Measurements from ENCODE around the gene PPARG. TPM values are rescaled to one million over a fixed set of nuclear protein-coding genes. Genes with fewer than 3 reads are reported as not detected.

The PPARG gene
- total RNA-seq, 1 experiment from 2014 or later, result 71.6 TPM

DNA sequence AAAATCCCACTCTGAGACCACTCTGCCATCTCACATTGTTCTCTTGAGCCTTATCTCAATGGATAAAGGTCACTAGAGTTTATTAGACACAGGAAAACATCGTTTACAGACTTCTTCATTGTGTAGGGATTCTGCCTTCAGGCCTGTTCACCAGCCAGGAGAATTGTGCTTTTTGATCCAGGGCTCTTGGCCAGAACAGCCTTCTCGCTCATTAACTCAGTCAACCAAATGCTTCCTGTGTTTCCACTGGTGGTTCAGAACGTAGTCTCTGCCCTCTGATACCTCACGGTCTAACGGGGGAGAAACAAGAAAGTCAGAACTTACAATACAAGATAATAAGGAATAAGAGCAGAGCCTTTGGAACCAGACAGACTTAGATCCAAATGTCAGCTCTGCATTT, 141.2 kb downstream of the PPARG start:
- no peak overlapping the region for H3K9ac ChIP-seq (ENCODE audit: low read length)
- no TSS peak for BruUV-seq (replicated peaks)
- H3K27me3 ChIP-seq (ENCODE audit: insufficient read depth, low read length), result no peaks in the 10 kb centered on the region
- H3K9me2 ChIP-seq (ENCODE audit: insufficient read depth), result no peaks in the 10 kb centered on the region
- H3K4me3 ChIP-seq (replicated peaks in 1 of 2; ENCODE audit: low read depth in 1 of 2, low read length in 2 of 2), result no peak overlapping the region
- RAD21 ChIA-PET (ENCODE audit: low non-redundant PET in 1 of 2, low total read pairs in 2 of 2, uncharacterized antibody in 2 of 2, unreplicated experiment in 2 of 2), result no interaction called here
- POLR2A ChIA-PET, result no interaction called here
- no peaks in the 10 kb centered on the region for H3K9me3 ChIP-seq (ENCODE audit: control insufficient read depth in 1 of 2, insufficient read depth in 1 of 2, low read depth in 1 of 2, low read length in 2 of 2)
- CTCF ChIA-PET, result no interaction called here
- no peak overlapping the region for H3K4me2 ChIP-seq (ENCODE audit: low read length)
- H3K27ac ChIP-seq (ENCODE audit: low read depth, low read length), result no peak overlapping the region
- ATAC-seq (no peak), DNase-seq (ENCODE audit: low read depth, low spot score) (no peak)
- intact Hi-C loops (cut with micrococcal nuclease), result no loop called here
- peaks cover 0 to 9% of the 10 kb centered on the region in 2 experiments; a peak in 1 of 4 replicates for H3K4me1 ChIP-seq (ENCODE audit: control insufficient read depth in 1 of 2, insufficient read depth in 2 of 2, low read length in 2 of 2)
- TF ChIP-seq REST (IDR thresholded peaks at IDR 0.05; ENCODE audit: low read depth), result no peak
- no peak for TF ChIP-seq RAD21 (IDR thresholded peaks at IDR 0.05; ENCODE audit: low read depth)
- no peak for TF ChIP-seq SRF (IDR thresholded peaks at IDR 0.05; ENCODE audit: low read depth)
- TF ChIP-seq TCF7L2 (IDR thresholded peaks at IDR 0.05; ENCODE audit: borderline replicate concordance, extremely low read depth, insufficient read depth, insufficient read length), result no peak
- TF ChIP-seq SP1 (IDR thresholded peaks at IDR 0.05; ENCODE audit: low read depth), result no peak
- no peak for TF ChIP-seq ATF3 (IDR thresholded peaks at IDR 0.05)
- no peaks in the 10 kb centered on the region for H3K79me2 ChIP-seq (ENCODE audit: insufficient read depth, low read length)
- no peaks in the 10 kb centered on the region for H4K20me1 ChIP-seq (ENCODE audit: insufficient read depth)
- no peaks in the 10 kb centered on the region for H3K36me3 ChIP-seq (ENCODE audit: control insufficient read depth in 1 of 2, insufficient read depth in 2 of 2, low read length in 2 of 2)
- H2AFZ ChIP-seq (ENCODE audit: low read depth, low read length, poor library complexity, severe bottlenecking), result no peak overlapping the region

DNA sequence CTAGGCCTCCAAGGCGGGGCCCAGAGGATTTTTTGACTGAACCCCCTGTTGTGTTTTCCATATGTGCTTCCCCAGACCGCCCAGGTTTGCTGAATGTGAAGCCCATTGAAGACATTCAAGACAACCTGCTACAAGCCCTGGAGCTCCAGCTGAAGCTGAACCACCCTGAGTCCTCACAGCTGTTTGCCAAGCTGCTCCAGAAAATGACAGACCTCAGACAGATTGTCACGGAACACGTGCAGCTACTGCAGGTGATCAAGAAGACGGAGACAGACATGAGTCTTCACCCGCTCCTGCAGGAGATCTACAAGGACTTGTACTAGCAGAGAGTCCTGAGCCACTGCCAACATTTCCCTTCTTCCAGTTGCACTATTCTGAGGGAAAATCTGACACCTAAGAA, 145.0 kb downstream of the PPARG start:
- Histone ChIP-seq H4K20me1 (ENCODE audit: insufficient read depth) (no peaks in the 10 kb centered on the region), H3K4me1 (ENCODE audit: control insufficient read depth in 1 of 2, insufficient read depth in 2 of 2, low read length in 2 of 2) (no peaks in the 10 kb centered on the region; a peak in 1 of 4 replicates), H3K79me2 (ENCODE audit: insufficient read depth, low read length) (no peaks in the 10 kb centered on the region), H3K36me3 (ENCODE audit: control insufficient read depth in 1 of 2, insufficient read depth in 2 of 2, low read length in 2 of 2) (no peaks in the 10 kb centered on the region), H3K9ac (ENCODE audit: low read length) (no peak overlapping the region), H3K9me2 (ENCODE audit: insufficient read depth) (no peaks in the 10 kb centered on the region), H3K27me3 (ENCODE audit: insufficient read depth, low read length) (no peaks in the 10 kb centered on the region), H3K4me3 (replicated peaks in 1 of 2; ENCODE audit: low read depth in 1 of 2, low read length in 2 of 2) (no peak overlapping the region), H3K9me3 (ENCODE audit: control insufficient read depth in 1 of 2, insufficient read depth in 1 of 2, low read depth in 1 of 2, low read length in 2 of 2) (no peaks in the 10 kb centered on the region), H3K4me2 (ENCODE audit: low read length) (no peak overlapping the region), H2AFZ (ENCODE audit: low read depth, low read length, poor library complexity, severe bottlenecking) (no peak overlapping the region), H3K27ac (ENCODE audit: low read depth, low read length) (no peak overlapping the region)
- BruUV-seq (replicated peaks), result no TSS peak
- intact Hi-C loops (cut with micrococcal nuclease), result no loop called here
- ATAC-seq (no peak), DNase-seq (ENCODE audit: low read depth, low spot score) (no peak)
- POLR2A ChIA-PET, result interaction anchor here (1.7 kb wide), 1 partner anchor 11 kb away, joined by 5 read pairs; no protein-coding TSS in a partner anchor
- CTCF ChIA-PET, result no interaction called here
- RAD21 ChIA-PET (ENCODE audit: low non-redundant PET in 1 of 2, low total read pairs in 2 of 2, uncharacterized antibody in 2 of 2, unreplicated experiment in 2 of 2), result no interaction called here
- TF ChIP-seq YY1 (IDR thresholded peaks at IDR 0.05; ENCODE audit: extremely low read depth, insufficient replicate concordance, low read depth, low read length) (no peak), ZNF274 (IDR thresholded peaks at IDR 0.05; ENCODE audit: low read depth, low read length) (no peak), ZBTB33 (IDR thresholded peaks at IDR 0.05; ENCODE audit: extremely low read depth, insufficient replicate concordance, low read length) (no peak), ATF3 (IDR thresholded peaks at IDR 0.05) (no peak)
